Measurements from ENCODE around the gene BCO2. TPM values are rescaled to one million over a fixed set of nuclear protein-coding genes. Genes with fewer than 3 reads are reported as not detected.

Gene BCO2
- total and polyA plus RNA-seq, 2 experiments from 2014 or later: 0.63 to 1.1 TPM

GRCh38 chr11:112268406-112268805 lies 93.1 kb downstream of the BCO2 start:
- H3K27me3 Mint-ChIP-seq (ENCODE audit: insufficient read depth, low read depth, poor library complexity): no peaks in the 10 kb centered on the region
- no peak for DNase-seq (ENCODE audit: low spot score)
- Histone ChIP-seq H3K4me1 (ENCODE audit: insufficient read depth) (peaks cover 2% of the 10 kb centered on the region; the same call in 1 of the 2 replicates), H3K4me2 (no peak overlapping the region), H2AFZ (no peak overlapping the region), H3K79me2 (replicated peaks; ENCODE audit: insufficient read depth) (no peaks in the 10 kb centered on the region), H4K20me1 (replicated peaks; ENCODE audit: insufficient read depth) (no peaks in the 10 kb centered on the region), H3K27me3 (ENCODE audit: insufficient read depth) (no peaks in the 10 kb centered on the region), H3K9me2 (ENCODE audit: insufficient read depth) (no peaks in the 10 kb centered on the region), H3K27ac (ENCODE audit: low read depth) (no peak overlapping the region), H3K36me3 (ENCODE audit: insufficient read depth) (no peaks in the 10 kb centered on the region), H3F3A (replicated peaks; ENCODE audit: low read depth) (no peaks in the 10 kb centered on the region), H3K4me3 (no peak overlapping the region)
- H3K36me3 Mint-ChIP-seq (ENCODE audit: low read depth): no peaks in the 10 kb centered on the region
- H3K4me1 Mint-ChIP-seq: peaks cover 6% of the 10 kb centered on the region; the same call in 2 of the 3 replicates
- ATAC-seq: no peak
- no peak overlapping the region for H3K4me3 Mint-ChIP-seq
- H3K27ac Mint-ChIP-seq: no peak overlapping the region
- no peaks in the 10 kb centered on the region for H3K9me3 Mint-ChIP-seq
- TF ChIP-seq CREB1 (CRISPR knock-in tag; IDR thresholded peaks at IDR 0.05; ENCODE audit: low read depth) (no peak), REST (IDR thresholded peaks at IDR 0.05; ENCODE audit: unreplicated experiment) (no peak), JUNB (IDR thresholded peaks at IDR 0.05; ENCODE audit: unreplicated experiment) (no peak), ETS1 (IDR thresholded peaks at IDR 0.05) (no peak), ZNF331 (CRISPR knock-in tag; IDR thresholded peaks at IDR 0.05; ENCODE audit: low read depth) (no peak), EZH2 (IDR thresholded peaks at IDR 0.05; ENCODE audit: low read depth, unreplicated experiment) (no peak), NANOG (IDR thresholded peaks at IDR 0.05; ENCODE audit: borderline replicate concordance) (no peak), CTCF (conservative IDR thresholded peaks at IDR 0.05; ENCODE audit: low read depth in 2 of 2) (no peak), ZNF462 (CRISPR knock-in tag; IDR thresholded peaks at IDR 0.05) (no peak), ZNF114 (CRISPR knock-in tag; IDR thresholded peaks at IDR 0.05) (no peak), POLR2AphosphoS5 (IDR thresholded peaks at IDR 0.05; ENCODE audit: low read depth) (no peak), EZH2phosphoT487 (IDR thresholded peaks at IDR 0.05; ENCODE audit: unreplicated experiment) (no peak), STAT1 (IDR thresholded peaks at IDR 0.05; ENCODE audit: unreplicated experiment) (no peak)

All from GM23338 (cell line).